AG10803 (cell line): ENCODE measurements around the gene PPFIA3.

ENCODE experiments used
- DNase-seq: peaks from one replicate; pipeline ENCODE4 v3.0.0; 2010; ENCODE audit warnings: low read depth
- H3K4me3 ChIP-seq: 2 replicates; pipeline ENCODE4 v1.5.1; 2011; ENCODE audit warnings: mild to moderate bottlenecking, low read length, control low read depth
- CTCF ChIP-seq: conservative IDR thresholded peaks from 2 replicates; pipeline ENCODE4 v1.5.1; 2011; ENCODE audit warnings: mild to moderate bottlenecking, low read length, control low read depth, inconsistent platforms

Gene PPFIA3

GRCh38 chr19:49127674-49128544, 8.6 kb downstream of the PPFIA3 start:
- no peak; the same call in 1 of the 2 replicates for TF ChIP-seq CTCF
- H3K4me3 ChIP-seq, result peak overlapping the region; percentile 57
- peak; percentile 96 for DNase-seq

- H3K4me3 ChIP-seq, result no peak overlapping the region
- no peak for TF ChIP-seq CTCF
- DNase-seq, result no peak
These were observed 9.3 kb downstream of the PPFIA3 start for GRCh38 chr19:49128545-49129237.

DNA sequence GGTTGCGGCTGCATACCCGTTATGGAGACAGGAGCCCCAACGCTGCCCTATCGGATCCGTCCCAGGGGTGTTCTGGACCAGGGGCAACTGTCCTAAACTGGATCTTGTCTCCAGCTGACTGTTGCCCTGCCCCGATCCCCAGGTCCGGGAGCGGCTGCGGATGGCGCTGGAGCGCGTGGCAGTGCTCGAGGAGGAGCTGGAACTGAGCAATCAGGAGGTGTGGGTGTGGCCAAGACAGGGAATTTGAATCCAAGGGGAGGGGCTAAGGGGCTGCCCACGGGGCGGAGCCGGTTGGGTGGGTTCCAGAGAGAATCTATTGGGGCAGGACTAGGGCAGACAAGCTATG, 9.9 kb downstream of the PPFIA3 start:
- no peak for TF ChIP-seq CTCF
- H3K4me3 ChIP-seq, result no peak overlapping the region
- no peak for DNase-seq

GRCh38 chr19:49130325-49130724, 11.0 kb downstream of the PPFIA3 start:
- no peak overlapping the region for H3K4me3 ChIP-seq
- TF ChIP-seq CTCF, result no peak
- DNase-seq, result no peak

GRCh38 chr19:49132974-49133609, 13.7 kb downstream of the PPFIA3 start:
- no peak for TF ChIP-seq CTCF
- DNase-seq, result no peak
- H3K4me3 ChIP-seq, result no peak overlapping the region

DNA sequence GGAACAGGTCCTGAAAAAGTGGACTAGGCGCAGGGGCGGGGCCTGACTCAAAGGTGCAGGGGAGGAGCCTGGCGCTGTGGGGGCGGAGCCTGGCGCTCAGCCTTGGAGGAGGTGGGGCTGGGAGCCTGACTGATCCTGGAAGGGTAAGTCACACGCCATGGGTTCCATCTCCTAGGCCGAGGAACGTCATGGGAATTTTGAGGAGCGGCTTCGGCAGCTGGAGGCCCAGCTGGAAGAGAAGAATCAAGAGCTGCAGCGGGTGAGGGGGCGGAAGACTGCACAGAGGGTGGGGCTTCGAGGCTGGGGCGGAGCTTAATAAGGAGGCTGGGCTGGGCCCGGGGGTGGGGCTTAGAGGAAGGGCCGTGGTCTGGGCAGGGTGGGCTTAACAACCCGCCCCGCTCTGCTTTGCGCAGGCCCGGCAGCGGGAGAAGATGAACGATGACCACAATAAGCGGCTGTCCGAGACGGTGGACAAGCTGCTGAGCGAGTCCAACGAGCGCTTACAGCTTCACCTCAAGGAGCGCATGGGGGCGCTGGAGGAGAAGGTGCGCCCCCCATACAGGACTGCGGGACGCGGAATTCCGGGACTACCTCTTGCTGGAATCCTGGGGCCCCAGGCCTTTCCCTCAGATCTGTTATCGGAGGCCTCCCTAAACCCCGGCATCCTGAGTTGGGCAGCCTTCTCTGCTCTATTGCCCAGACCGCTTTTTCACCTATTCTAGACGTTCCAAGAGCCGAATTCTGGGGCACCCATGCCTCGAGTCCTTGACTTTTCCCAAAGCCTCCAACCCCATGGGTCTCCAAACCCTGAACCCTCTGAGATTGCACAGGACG, 14.5 kb downstream of the PPFIA3 start:
- peak overlapping the region; percentile 15; the same call in 1 of the 2 replicates for H3K4me3 ChIP-seq
- DNase-seq, result peak; percentile 40
- no peak for TF ChIP-seq CTCF
